Mucosa of gallbladder (tissue), 1 donor: ENCODE measurements around the gene GNGT2. TPM values are rescaled to one million over a fixed set of nuclear protein-coding genes. Genes with fewer than 3 reads are reported as not detected.

Source experiments
- DNase-seq: peaks from one replicate; pipeline ENCODE4 v3.0.0-alpha.2; 2020; ENCODE audit warnings: low spot score
- total RNA-seq: library from RNA; stranded (reverse); gene quantifications from one replicate; pipeline ENCODE4 v1.2.1, GENCODE V29; 2021
- donor health status: DM: no; HTN: no; CAD: no.

Gene GNGT2
- total RNA-seq = 3.4 TPM

- no peak for DNase-seq
Measured at GRCh38 chr17:49210158-49211029, at the start of gene GNGT2, which contains the start of gene ABI3. Gene GNGT2, minus strand, starts transcription at chr17:49210574. Its CDS starts 3,152 bp downstream, at chr17:49207422. Gene ABI3, plus strand, starts transcription at chr17:49210707. Its CDS starts 18 bp downstream, at chr17:49210725.

GRCh38 chr17:49259663-49260010, 49.3 kb upstream of the GNGT2 start:
- no peak for DNase-seq

GRCh38 chr17:49258394-49258793, 48.0 kb upstream of the GNGT2 start:
- DNase-seq = no peak

GRCh38 chr17:49255125-49255524, 44.8 kb upstream of the GNGT2 start:
- no peak for DNase-seq

- DNase-seq = no peak
Measured at GRCh38 chr17:49254066-49254465, 43.7 kb upstream of the GNGT2 start.

GRCh38 chr17:49252148-49252695, 41.8 kb upstream of the GNGT2 start:
- no peak for DNase-seq

- DNase-seq = no peak
Measured at GRCh38 chr17:49249890-49250522, 39.6 kb upstream of the GNGT2 start.

GRCh38 chr17:49249292-49249794, 39.0 kb upstream of the GNGT2 start:
- no peak for DNase-seq

GRCh38 chr17:49247944-49248343, 37.6 kb upstream of the GNGT2 start:
- no peak for DNase-seq

GRCh38 chr17:49244839-49245238, 34.5 kb upstream of the GNGT2 start:
- no peak for DNase-seq

GRCh38 chr17:49242813-49243212, 32.4 kb upstream of the GNGT2 start:
- no peak for DNase-seq

- DNase-seq = no peak
Measured at GRCh38 chr17:49241692-49242397, 31.5 kb upstream of the GNGT2 start.

GRCh38 chr17:49241040-49241439, 30.7 kb upstream of the GNGT2 start:
- no peak for DNase-seq

GRCh38 chr17:49240619-49241018, 30.2 kb upstream of the GNGT2 start:
- DNase-seq = no peak

GRCh38 chr17:49239963-49240362, 29.6 kb upstream of the GNGT2 start:
- DNase-seq = no peak

GRCh38 chr17:49235896-49236295, 25.5 kb upstream of the GNGT2 start:
- DNase-seq = no peak

GRCh38 chr17:49234509-49235080, 24.2 kb upstream of the GNGT2 start:
- DNase-seq = no peak

- DNase-seq = no peak
Measured at GRCh38 chr17:49231563-49231894, 21.2 kb upstream of the GNGT2 start.

- DNase-seq = peak; percentile 87
Measured at GRCh38 chr17:49230636-49231562, 20.5 kb upstream of the GNGT2 start, which contains the start of gene PHOSPHO1. Gene PHOSPHO1, minus strand, starts transcription at chr17:49230787. Its CDS starts 4,096 bp downstream, at chr17:49226691.

GRCh38 chr17:49229805-49230600, 19.6 kb upstream of the GNGT2 start:
- no peak for DNase-seq
